GM18519 (cell line): ENCODE data around the gene NDUFA13.

Source experiments
- ATAC-seq: cut with Tn5 transposase; IDR thresholded peaks from one replicate; pipeline ENCODE4 v1.9.1; 2021; ENCODE audit warnings: mild to moderate bottlenecking, moderate library complexity; ENCODE audit not compliant: unreplicated experiment, low FRiP score

Gene NDUFA13

GRCh38 chr19:19563348-19563848, 47.4 kb downstream of the NDUFA13 start:
- no peak for ATAC-seq

DNA sequence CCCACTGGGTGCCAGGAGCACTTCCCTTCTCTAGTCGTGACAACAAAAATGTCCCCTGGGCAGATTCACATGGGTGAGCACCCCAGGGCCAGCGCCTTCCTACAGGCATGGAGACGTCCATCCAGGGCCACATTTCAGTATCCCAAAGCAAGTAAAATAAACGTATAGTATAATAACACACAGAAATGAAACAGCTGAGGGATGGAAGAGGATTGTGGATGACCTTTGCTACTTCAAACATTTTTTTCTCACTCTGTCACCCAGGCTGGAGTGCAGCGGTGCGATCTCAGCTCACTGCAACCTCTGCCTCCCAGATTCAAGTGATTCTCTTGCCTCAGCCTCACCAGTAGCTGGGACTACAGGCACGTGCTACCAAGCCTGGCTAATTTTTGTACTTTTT, 50.3 kb downstream of the NDUFA13 start:
- ATAC-seq = no peak

- ATAC-seq = no peak
These were observed 51.4 kb downstream of the NDUFA13 start for GRCh38 chr19:19567391-19567790.

DNA sequence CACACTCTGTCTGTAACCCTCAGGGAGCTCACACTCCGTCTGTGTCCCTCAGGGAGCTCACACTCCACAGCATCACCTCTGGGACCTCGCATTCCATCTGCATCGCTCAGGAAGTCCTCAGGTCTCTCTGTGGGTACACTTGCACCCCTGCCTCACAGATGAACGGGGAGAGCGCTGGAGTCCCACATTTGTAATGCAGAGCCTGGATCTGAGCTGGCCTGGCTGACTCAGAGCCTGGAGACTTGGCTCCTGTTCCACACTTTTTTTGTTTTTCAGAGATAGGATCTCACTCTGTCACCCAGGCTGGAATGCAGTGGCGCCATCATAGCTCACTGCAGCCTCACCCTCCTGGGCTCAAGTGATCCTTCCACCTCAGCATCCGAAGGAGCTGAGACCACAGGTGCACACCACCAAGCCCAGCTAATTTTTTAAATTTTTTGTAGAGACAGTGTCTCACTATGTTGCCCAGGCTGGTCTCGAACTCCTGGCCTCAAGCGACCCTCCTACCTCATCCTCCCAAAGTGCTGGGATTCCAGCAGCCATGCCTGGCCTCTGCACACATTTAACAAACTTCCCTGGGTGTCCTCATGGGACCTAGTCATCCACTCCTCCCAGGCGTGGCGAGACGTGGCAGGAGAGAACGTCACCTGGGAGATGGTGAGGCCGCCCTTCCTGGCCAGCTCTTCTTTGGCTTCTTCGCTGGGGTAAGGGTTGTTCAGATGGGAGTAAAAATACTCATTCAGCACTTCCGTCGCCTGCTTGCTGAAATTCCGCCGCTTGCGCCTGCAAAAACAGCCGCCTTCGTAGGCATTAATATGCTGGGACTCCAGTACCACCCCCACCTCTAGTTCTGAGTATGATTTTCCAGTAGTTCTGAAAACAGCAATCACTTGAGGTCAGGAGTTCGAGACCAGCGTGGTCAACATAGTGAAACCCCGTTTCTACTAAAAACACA, 53.1 kb downstream of the NDUFA13 start:
- no peak for ATAC-seq

DNA sequence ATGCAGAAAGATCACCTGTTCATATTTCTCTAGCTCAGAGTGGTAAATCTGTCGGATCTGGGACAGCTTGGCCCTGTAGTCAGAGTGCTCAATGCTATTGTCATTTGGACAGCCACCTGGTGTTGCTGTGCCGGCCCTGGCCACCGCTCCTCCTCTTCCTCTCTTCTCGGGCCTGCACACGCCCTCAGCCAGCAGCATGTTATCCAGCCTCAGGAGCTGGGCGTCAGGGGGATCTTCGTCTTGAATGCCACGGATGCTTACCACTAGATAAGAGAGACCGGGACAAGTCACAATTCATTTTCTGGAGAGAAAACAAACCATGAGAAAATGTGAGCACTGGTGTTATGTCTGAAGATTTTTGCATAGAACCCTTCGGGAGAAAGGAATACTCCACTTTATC, 54.5 kb downstream of the NDUFA13 start:
- no peak for ATAC-seq

DNA sequence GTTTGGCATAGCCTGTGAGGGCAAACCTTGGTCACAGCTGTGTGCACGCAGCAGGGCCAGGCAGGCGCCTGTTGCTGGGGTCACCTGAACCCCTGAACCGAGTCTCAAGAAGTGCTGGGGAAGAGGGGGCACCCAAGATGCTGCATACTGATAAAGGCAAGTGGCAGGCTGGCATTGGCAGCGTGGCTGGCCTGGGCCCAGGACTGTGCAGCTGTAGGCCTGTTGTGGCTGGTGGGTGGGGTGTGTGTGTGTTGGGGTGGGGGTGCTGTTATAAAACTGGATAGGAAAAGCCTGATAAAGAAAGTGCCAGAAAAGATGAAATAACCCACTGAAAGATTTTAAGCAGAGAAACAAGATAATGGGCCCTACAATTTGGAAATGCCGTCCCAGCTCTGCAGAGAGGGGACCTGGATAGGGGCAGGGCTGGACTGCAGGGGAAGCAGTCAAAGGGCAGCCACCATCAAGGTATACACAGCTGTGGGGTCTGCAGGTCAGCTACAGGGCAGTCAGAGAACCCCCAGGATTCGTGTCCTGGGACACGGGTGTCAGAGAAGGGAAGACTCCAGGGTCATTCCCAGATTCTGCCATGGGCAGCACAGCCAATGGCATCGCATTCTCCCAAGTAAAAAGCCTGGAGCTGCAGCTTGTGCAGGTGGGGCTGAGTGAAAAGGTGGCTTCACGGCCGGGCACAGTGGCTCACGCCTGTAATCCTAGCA, 55.2 kb downstream of the NDUFA13 start:
- no peak for ATAC-seq

GRCh38 chr19:19575411-19575810, 59.4 kb downstream of the NDUFA13 start:
- ATAC-seq = no peak
